Endothelial cell of umbilical vein (primary cell): ENCODE measurements around the gene TBPL1. TPM values are rescaled to one million over a fixed set of nuclear protein-coding genes. Genes with fewer than 3 reads are reported as not detected.
A peak's percentile ranks its signal among the peaks of the same experiment; 100 is the strongest.

Experiments
- Bru-seq: library from RNA; stranded (reverse); fragments of 400-500 nt; gene quantifications from one replicate; lab custom pipeline; 2021; lab: Mats Ljungman, UMichigan
- BruChase-seq, 2 experiments: library from RNA; stranded (reverse); fragments of 400-500 nt; gene quantifications; one replicate each; lab custom pipeline; 2021; lab: Mats Ljungman, UMichigan
- BruUV-seq: library from RNA; stranded (reverse); fragments of 400-500 nt; replicated peaks from 2 replicates; lab custom pipeline; 2021; lab: Mats Ljungman, UMichigan
- CTCF ChIA-PET: fragments of 300-600, 350-600 bp; sonication (Branson Sonifier 250); formaldehyde crosslinking; loops from one replicate; lab custom pipeline; 2021; ENCODE audit warnings: antibody characterized with exemption, inconsistent platforms; lab: Charles Lee
- POLR2A ChIA-PET: fragments of 300-600, 350-600 bp; sonication (Branson Sonifier 250); formaldehyde crosslinking; loops from one replicate; lab custom pipeline; 2021; ENCODE audit warnings: antibody characterized with exemption, inconsistent platforms; lab: Charles Lee
- DNase-seq: peaks from one replicate; pipeline ENCODE4 v3.0.0-alpha.2; 2011; ENCODE audit warnings: low read depth, low spot score
- FAIRE-seq: peaks from 2 replicates; lab custom pipeline; 2011; peaks lifted over from hg19 to GRCh38; lab: Jason Lieb, UNC
- H2AFZ ChIP-seq: 2 replicates; pipeline ENCODE4 v1.6.0; 2012; ENCODE audit warnings: low read depth, low read length, control low read depth, inconsistent platforms
- H3K27ac ChIP-seq: 2 replicates; pipeline ENCODE4 v1.5.1; 2011; ENCODE audit warnings: low read depth, mild to moderate bottlenecking, control low read depth, low read length, moderate library complexity; ENCODE audit not compliant: insufficient read depth
- H3K27me3 ChIP-seq, 2 experiments: 2 replicates each; pipeline versions ENCODE4 v1.6.0 to v1.6.1; 2011; ENCODE audit warnings: low read length in 2 of 2, mixed read lengths in 1 of 2; ENCODE audit not compliant: control insufficient read depth in 2 of 2, insufficient read depth in 2 of 2
- H3K36me3 ChIP-seq, 2 experiments: 2 replicates in 1 of 2; 3 replicates in 1 of 2; pipeline ENCODE4 v1.5.1; 2011; ENCODE audit warnings: low read length in 2 of 2, mild to moderate bottlenecking in 1 of 2, moderate library complexity in 1 of 2; ENCODE audit not compliant: control insufficient read depth in 2 of 2, insufficient read depth in 2 of 2; ENCODE audit errors: extremely low read depth in 1 of 2
- H3K4me1 ChIP-seq: 3 replicates; pipeline ENCODE4 v1.5.1; 2011; ENCODE audit warnings: mild to moderate bottlenecking, low read length; ENCODE audit not compliant: control insufficient read depth, insufficient read depth; ENCODE audit errors: extremely low read depth
- H3K4me2 ChIP-seq: 2 replicates; pipeline ENCODE4 v1.6.1; 2011; ENCODE audit warnings: low read length, control low read depth, mixed read lengths; ENCODE audit not compliant: insufficient read depth
- H3K4me3 ChIP-seq, 3 experiments: fragments of 200-600 bp in 1 of 3; sonication (generic), shearing (Covaris generic) in 1 of 3; replicated peaks in 1 of 3; 2 replicates each; pipeline ENCODE4 v1.5.1; 2011 to 2016; ENCODE audit warnings: control low read depth in 3 of 3, low read length in 3 of 3, mild to moderate bottlenecking in 2 of 3, inconsistent platforms in 1 of 3, low read depth in 1 of 3, moderate library complexity in 1 of 3; ENCODE audit not compliant: insufficient read depth in 1 of 3
- H3K79me2 ChIP-seq: 2 replicates; pipeline ENCODE4 v1.6.0; 2012; ENCODE audit warnings: low read length, inconsistent platforms; ENCODE audit not compliant: control insufficient read depth, insufficient read depth
- H3K9ac ChIP-seq: replicated peaks from 2 replicates; pipeline ENCODE3; 2011; ENCODE audit warnings: low read length, control low read depth; ENCODE audit not compliant: insufficient read depth; ENCODE audit errors: extremely low read depth
- H3K9me1 ChIP-seq: replicated peaks from 3 replicates; pipeline ENCODE4 v1.6.0; 2011; ENCODE audit warnings: mild to moderate bottlenecking, low read length; ENCODE audit not compliant: control insufficient read depth, insufficient read depth; ENCODE audit errors: extremely low read depth
- H3K9me3 ChIP-seq: replicated peaks from 2 replicates; pipeline ENCODE4 v1.5.1; 2012; ENCODE audit warnings: low read length, inconsistent platforms; ENCODE audit not compliant: control insufficient read depth, insufficient read depth
- H4K20me1 ChIP-seq: replicated peaks from 2 replicates; pipeline ENCODE3; 2011; ENCODE audit warnings: mild to moderate bottlenecking, low read length; ENCODE audit not compliant: control insufficient read depth, insufficient read depth; ENCODE audit errors: extremely low read depth
- FOS ChIP-seq: IDR thresholded peaks from 2 replicates; pipeline ENCODE4 v1.6.1; 2011; ENCODE audit warnings: mild to moderate bottlenecking, low read length, moderate library complexity, borderline replicate concordance; ENCODE audit not compliant: insufficient read depth
- MYC ChIP-seq: IDR thresholded peaks from one replicate; pipeline ENCODE4 v1.6.1; 2011; ENCODE audit warnings: mild to moderate bottlenecking, low read depth, low read length
- POLR2A ChIP-seq: IDR thresholded peaks from 2 replicates; pipeline ENCODE4 v1.6.1; 2012; ENCODE audit warnings: low read depth, mild to moderate bottlenecking, control low read depth, low read length
- POLR2AphosphoS5 ChIP-seq: IDR thresholded peaks from 2 replicates; pipeline ENCODE4 v1.6.1; 2012; ENCODE audit warnings: low read depth, mild to moderate bottlenecking, control low read depth, low read length, moderate library complexity; ENCODE audit not compliant: insufficient read depth
- dilution Hi-C: fragments of 300-500 bp; cut with MboI; formaldehyde crosslinking; loops from one replicate; pipeline ENCODE4 v1.15.0; 2019; ENCODE audit warnings: low sequenced_read_pairs; ENCODE audit not compliant: extremely low pct_ligation_motif_present
- intact Hi-C: fragments of 100-400 bp; cut with micrococcal nuclease; formaldehyde crosslinking; loops from one replicate; pipeline ENCODE4 v1.10.0; 2022
- long read RNA-seq: library from polyadenylated mRNA; stranded (forward); transcript quantifications from one replicate; pipeline ENCODE4 v2.0.0, GENCODE V29; 2021
- polyA minus RNA-seq, 3 experiments: library from RNA; depleted of rRNA, polyadenylated mRNA; stranded (reverse); fragments of >200 nt; gene quantifications; 1 replicate in 1 of 3; 2 replicates in 2 of 3; pipeline ENCODE4 v1.2.3, GENCODE V29; 2011
- polyA plus RNA-seq, 4 experiments: library from polyadenylated mRNA; depleted of rRNA in 3 of 4; stranded (reverse) in 3 of 4; unstranded in 1 of 4; fragments of >200 nt; gene quantifications; 2 replicates each; pipeline versions ENCODE4 v1.2.1 to v1.2.3, GENCODE V29; 2011 to 2012; ENCODE audit warnings: missing spikeins in 1 of 4
- total RNA-seq: library from RNA; stranded (reverse); gene quantifications from 2 replicates; pipeline ENCODE4 v1.2.3, GENCODE V29; 2021

TBPL1 gene
- 31.2 and 33.4 TPM in 2 replicates for total RNA-seq
- 14.9 and 19.6 TPM in 2 replicates for polyA plus RNA-seq
- polyA plus RNA-seq (2011; cell fraction: cytosol; rRNA removed) = 25.8 and 28.1 TPM in 2 replicates
- 16.4 and 20.3 TPM in 2 replicates for polyA plus RNA-seq (2011; cell fraction: nucleus; rRNA removed)
- 36.4 and 52.9 TPM in 2 replicates for polyA plus RNA-seq (2012)
- polyA minus RNA-seq = 10.9 and 18.1 TPM in 2 replicates
- 8.9 TPM for polyA minus RNA-seq (2011; cell fraction: cytosol; rRNA and poly(A)+ RNA removed)
- polyA minus RNA-seq (2011; cell fraction: nucleus; rRNA and poly(A)+ RNA removed) = 9.4 and 12.5 TPM in 2 replicates
- Bru-seq, nascent RNA = percentile 85 among the genes with signal in this experiment
- BruChase-seq, experiment 1, labeled RNA remaining after a 6-hour chase = percentile 71 among the genes with signal in this experiment
- BruChase-seq, experiment 2, labeled RNA remaining after a 2-hour chase = percentile 77 among the genes with signal in this experiment
- long read RNA-seq, full-length matches to known transcripts = 108 of 116 reads
- long read RNA-seq, partial matches to known transcripts = 0 of 116 reads
- long read RNA-seq, other reads (novel, unspliced or antisense) = 8 of 116 reads

DNA sequence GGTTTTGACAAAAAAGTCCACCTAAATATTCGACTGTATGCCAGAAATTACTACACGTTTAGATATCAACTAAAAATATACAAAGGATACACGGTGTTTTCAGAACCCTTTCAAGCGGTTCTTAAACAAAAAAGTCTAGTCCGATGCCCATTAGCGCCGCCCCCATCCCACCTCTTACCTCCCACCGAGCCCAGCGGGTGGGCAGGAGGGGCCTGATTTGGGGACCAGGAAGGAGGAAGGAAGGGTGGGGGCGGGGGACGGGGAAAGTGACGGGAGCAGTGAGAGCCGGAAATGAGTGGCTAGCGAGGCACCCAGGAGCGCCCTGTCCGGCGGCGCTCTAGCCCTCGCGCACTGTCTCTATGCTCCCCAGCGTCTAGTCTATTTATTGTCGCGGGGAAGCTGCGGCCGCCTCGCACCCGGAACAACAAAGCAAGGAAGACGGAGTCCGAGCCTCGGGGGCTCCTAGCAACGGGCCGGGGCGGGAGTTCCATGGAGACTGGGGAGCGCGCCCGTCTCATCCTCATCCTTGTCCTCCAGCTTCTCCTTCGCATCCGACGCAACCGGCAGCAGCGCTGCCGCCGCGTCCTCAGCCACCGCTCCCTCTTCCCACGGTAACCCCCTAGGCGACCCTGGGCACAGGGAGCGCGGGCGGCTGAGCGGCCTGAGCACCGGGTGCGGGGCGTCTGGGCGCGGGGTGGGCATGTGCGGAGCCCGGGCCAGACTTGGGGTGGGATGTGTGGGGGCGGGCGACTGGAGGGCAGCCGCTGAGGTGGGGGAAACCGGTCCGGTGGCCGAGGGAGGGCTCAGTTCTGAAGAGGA lies at the start of gene TBPL1:
TSS of gene TBPL1 (plus strand) at position 410 of the 819 bp plus-strand sequence. CDS start 26,902 bp downstream, outside the sequence.
- DNase-seq (peak; percentile 96), FAIRE-seq (peak; percentile 88)
- POLR2A ChIA-PET = no interaction called here
- peak within 1 kb of the TSS; percentile 89 for H3K9ac ChIP-seq
- H3K27me3 ChIP-seq = peaks cover 0 to 7% of the 10 kb centered on the region in 2 experiments
- peak within 1 kb of the TSS; percentile 98 for H3K4me2 ChIP-seq
- H3K27ac ChIP-seq = peak within 1 kb of the TSS; percentile 88
- peaks cover 48% of the 10 kb centered on the region for H3K79me2 ChIP-seq
- peaks cover 21% of the 10 kb centered on the region for H3K4me1 ChIP-seq
- dilution Hi-C loops = no loop called here
- TF ChIP-seq MYC (peak; percentile 74), POLR2A (peak; percentile 74), FOS (no peak), POLR2AphosphoS5 (peak; percentile 78)
- H3K9me1 ChIP-seq = no peaks in the 10 kb centered on the region
- CTCF ChIA-PET = interaction anchor here (0.6 to 3.8 kb wide), 9 partner anchors 8 to 988 kb away, joined by 3 to 26 read pairs (median 5); no protein-coding TSS in a partner anchor
- peak within 1 kb of the TSS; percentile 79 to 96 (median 86) for H3K4me3 ChIP-seq
- intact Hi-C loops = loop anchor here (1.0 to 2.0 kb wide), 5 partner anchors 16 to 222 kb away; partner anchors contain the start of gene SLC2A12
- no peaks in the 10 kb centered on the region for H3K36me3 ChIP-seq
- no peaks in the 10 kb centered on the region for H3K9me3 ChIP-seq
- H4K20me1 ChIP-seq = peaks cover 14% of the 10 kb centered on the region
- no TSS peak for BruUV-seq
- peak within 1 kb of the TSS; percentile 93 for H2AFZ ChIP-seq
